KMS-11 (cell line): ENCODE data around the gene C12orf42.

Experiments used
- H2AFZ ChIP-seq: fragments of 200-600 bp; sonication (generic); 2 replicates; pipeline ENCODE4 v1.6.1; 2016; ENCODE audit warnings: antibody characterized with exemption, mixed run types, low read depth
- H3K27ac ChIP-seq: fragments of 200-600 bp; sonication (generic); 2 replicates; pipeline ENCODE4 v1.6.1; 2016; ENCODE audit warnings: mild to moderate bottlenecking, mixed run types
- H3K27me3 ChIP-seq: fragments of 200-600 bp; sonication (generic); 2 replicates; pipeline ENCODE4 v1.6.1; 2017; ENCODE audit warnings: mild to moderate bottlenecking, low read depth, mixed run types, moderate library complexity; ENCODE audit not compliant: insufficient read depth
- H3K36me3 ChIP-seq: fragments of 200-600 bp; sonication (generic); 2 replicates; pipeline ENCODE4 v1.6.1; 2017; ENCODE audit warnings: mild to moderate bottlenecking, mixed run types; ENCODE audit not compliant: insufficient read depth
- H3K4me1 ChIP-seq: fragments of 200-600 bp; sonication (generic); 2 replicates; pipeline ENCODE4 v1.6.1; 2016; ENCODE audit warnings: mild to moderate bottlenecking, low read depth, mixed run types; ENCODE audit not compliant: poor library complexity, severe bottlenecking
- H3K4me2 ChIP-seq: fragments of 200-600 bp; sonication (generic); 2 replicates; pipeline ENCODE4 v1.7.0; 2016; ENCODE audit warnings: mild to moderate bottlenecking, mixed run types
- H3K4me3 ChIP-seq: fragments of 200-600 bp; sonication (generic); IDR thresholded peaks from 2 replicates; pipeline ENCODE4 v1.6.1; 2017; ENCODE audit warnings: low read depth, low read length, mixed read lengths; ENCODE audit not compliant: insufficient read depth
- H3K79me2 ChIP-seq: fragments of 200-600 bp; sonication (generic); 2 replicates; pipeline ENCODE4 v1.6.1; 2016; ENCODE audit warnings: low read depth, mixed run types; ENCODE audit not compliant: insufficient read depth
- H3K9ac ChIP-seq: fragments of 200-600 bp; sonication (generic); 2 replicates; pipeline ENCODE4 v1.6.1; 2016; ENCODE audit warnings: mild to moderate bottlenecking, mixed run types
- H4K20me1 ChIP-seq: fragments of 200-600 bp; sonication (generic); 2 replicates; pipeline ENCODE4 v1.6.1; 2016; ENCODE audit warnings: mild to moderate bottlenecking, mixed run types; ENCODE audit not compliant: insufficient read depth
- CTCF ChIP-seq: fragments of 200-600 bp; sonication (generic); conservative IDR thresholded peaks from 2 replicates; pipeline ENCODE4 v1.6.1; 2017; ENCODE audit warnings: low read depth, mild to moderate bottlenecking, antibody characterized with exemption, low read length, moderate library complexity, mixed read lengths

The C12orf42 gene

GRCh38 chr12:103272949-103273348, 222.8 kb downstream of the C12orf42 start:
- H3K9ac ChIP-seq, result no peak overlapping the region
- no peak for TF ChIP-seq CTCF
- H3K4me1 ChIP-seq, result peaks cover 18% of the 10 kb centered on the region
- no peak overlapping the region for H3K4me2 ChIP-seq
- no peaks in the 10 kb centered on the region for H3K27me3 ChIP-seq
- no peaks in the 10 kb centered on the region for H4K20me1 ChIP-seq
- no peaks in the 10 kb centered on the region for H3K79me2 ChIP-seq
- H2AFZ ChIP-seq, result no peak overlapping the region
- H3K36me3 ChIP-seq, result no peaks in the 10 kb centered on the region
- no peak overlapping the region for H3K27ac ChIP-seq
- H3K4me3 ChIP-seq, result no peak overlapping the region

DNA sequence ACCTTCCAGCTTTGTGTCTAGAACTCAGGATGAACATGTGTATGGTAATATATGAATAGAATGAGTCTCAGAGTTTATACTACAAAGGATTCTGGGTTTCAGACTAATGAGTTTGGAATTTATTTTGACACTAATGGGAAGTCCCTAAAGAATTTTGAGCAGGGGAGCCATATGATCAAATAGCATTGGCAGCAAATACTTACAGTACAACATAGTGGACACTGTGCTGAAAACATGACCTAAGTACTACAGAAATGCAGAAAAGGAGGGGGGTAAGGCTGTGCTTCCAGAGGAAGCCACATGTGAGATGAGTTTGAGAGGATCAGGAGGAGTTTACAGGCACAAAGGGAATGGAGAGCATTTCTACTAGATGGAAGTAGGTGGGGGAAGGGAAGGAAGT, 225.8 kb downstream of the C12orf42 start:
- no peak overlapping the region for H3K27ac ChIP-seq
- no peak overlapping the region for H3K4me2 ChIP-seq
- TF ChIP-seq CTCF, result no peak

GRCh38 chr12:103268831-103269514, 226.8 kb downstream of the C12orf42 start:
- Histone ChIP-seq H2AFZ (no peak overlapping the region), H3K36me3 (no peaks in the 10 kb centered on the region), H3K4me3 (no peak overlapping the region), H3K4me2 (no peak overlapping the region), H4K20me1 (no peaks in the 10 kb centered on the region), H3K79me2 (no peaks in the 10 kb centered on the region), H3K4me1 (peaks cover 7% of the 10 kb centered on the region), H3K27me3 (no peaks in the 10 kb centered on the region), H3K9ac (no peak overlapping the region), H3K27ac (no peak overlapping the region)
- no peak for TF ChIP-seq CTCF

More for the DNA sequence above, 225.8 kb downstream of the C12orf42 start:
- H3K36me3 ChIP-seq, result no peaks in the 10 kb centered on the region
- no peaks in the 10 kb centered on the region for H3K27me3 ChIP-seq
- H3K4me3 ChIP-seq, result no peak overlapping the region
- no peak overlapping the region for H3K9ac ChIP-seq
- H4K20me1 ChIP-seq, result no peaks in the 10 kb centered on the region
- no peaks in the 10 kb centered on the region for H3K79me2 ChIP-seq
- no peak overlapping the region for H2AFZ ChIP-seq
- peaks cover 14% of the 10 kb centered on the region for H3K4me1 ChIP-seq

DNA sequence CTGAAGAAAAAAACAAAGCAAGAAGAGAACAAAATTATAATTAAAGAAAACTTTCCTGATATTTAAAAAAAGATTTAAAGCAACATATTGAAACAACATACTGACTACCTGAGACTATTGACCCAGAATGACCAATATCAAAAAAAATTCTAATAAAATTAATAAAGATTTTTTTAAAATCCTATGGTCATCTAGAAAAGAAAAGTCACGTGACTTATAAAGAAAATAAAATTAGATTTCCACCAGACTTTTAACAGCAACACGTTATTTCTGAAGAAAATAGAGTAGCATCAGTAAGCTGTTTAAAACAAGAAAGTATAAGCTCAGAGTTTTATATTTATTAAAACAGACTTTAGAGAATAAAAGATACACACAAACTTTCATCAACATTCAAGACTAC, 238.0 kb downstream of the C12orf42 start:
- Histone ChIP-seq H4K20me1 (no peaks in the 10 kb centered on the region), H3K4me1 (no peaks in the 10 kb centered on the region), H3K36me3 (no peaks in the 10 kb centered on the region), H3K27me3 (no peaks in the 10 kb centered on the region), H3K4me3 (no peak overlapping the region), H3K9ac (no peak overlapping the region), H3K79me2 (no peaks in the 10 kb centered on the region), H2AFZ (no peak overlapping the region), H3K27ac (no peak overlapping the region), H3K4me2 (no peak overlapping the region)
- no peak for TF ChIP-seq CTCF
